Body of pancreas (tissue), 4 donors: Measurements from ENCODE around the gene NEXMIF. TPM values are rescaled to one million over a fixed set of nuclear protein-coding genes. Genes with fewer than 3 reads are reported as not detected.
"Not testable (repeated sequence)": the region's sequence is repeated elsewhere in the genome, so short reads cannot be mapped to it uniquely, and the experiment has no call there.

Experiments used
- ATAC-seq: fragments of 150-250 bp; one replicate; pipeline ENCODE4 v1.9.1; 2016
- DNase-seq, 4 donors: peaks; one replicate each; pipeline ENCODE4 v3.0.0-alpha.2; 2019
- H3K27ac ChIP-seq, 4 donors: fragments of 200-600 bp; sonication (generic); 1 replicate in 3 of 4; 2 replicates in 1 of 4; pipeline versions ENCODE4 v1.5.1 to v1.6.1; 2016 to 2019; ENCODE audit warnings: mild to moderate bottlenecking in 1 of 4, mixed read lengths in 1 of 4, moderate library complexity in 1 of 4
- H3K27me3 ChIP-seq, 2 donors: fragments of 200-600 bp; sonication (generic); one replicate each; pipeline ENCODE4 v1.6.0; 2016; ENCODE audit warnings: mild to moderate bottlenecking in 1 of 2
- H3K36me3 ChIP-seq, 2 donors: fragments of 200-600 bp; sonication (generic); replicated peaks in 1 of 2; 2 replicates each; pipeline ENCODE4 v1.5.1; 2016; ENCODE audit warnings: low read depth in 2 of 2; ENCODE audit not compliant: insufficient read depth in 1 of 2
- H3K4me1 ChIP-seq: fragments of 200-600 bp; sonication (generic); one replicate; pipeline ENCODE4 v1.6.0; 2016
- H3K4me3 ChIP-seq, 2 donors: fragments of 200-600 bp; sonication (generic); 1 replicate in 1 of 2; 2 replicates in 1 of 2; pipeline ENCODE4 v1.5.1; 2016 to 2019
- H3K9me3 ChIP-seq, 3 donors: fragments of 200-600 bp; sonication (generic); 1 replicate in 2 of 3; 2 replicates in 1 of 3; pipeline ENCODE4 v1.5.1; 2016
- CTCF ChIP-seq, 7 experiments: fragments of 450-650 bp in 4 of 7; fragments of 200-600 bp in 3 of 7; sonication (generic) in 3 of 7; IDR thresholded peaks; one replicate each; pipeline ENCODE4 v1.5.1; 2016 to 2019; ENCODE audit warnings: antibody characterized with exemption in 7 of 7
- POLR2A ChIP-seq, 3 donors: fragments of 450-650 bp; IDR thresholded peaks; one replicate each; pipeline ENCODE4 v1.6.1; 2016; ENCODE audit warnings: antibody characterized with exemption in 3 of 3, mild to moderate bottlenecking in 2 of 3
- WGBS, 2 donors: methylation state at CpG; one replicate each; pipeline ENCODE4 v1.1.5; 2017; 5-methylcytosine and 5-hydroxymethylcytosine counted together
- intact Hi-C: fragments of 100-400 bp; cut with DNase I; formaldehyde crosslinking; loops from one replicate; pipeline ENCODE4 v1.15.1; 2023
- total RNA-seq, 2 donors: library from RNA; depleted of rRNA; stranded (reverse); fragments of >200 nt; gene quantifications; one replicate each; pipeline ENCODE4 v1.1.0, GENCODE V29; 2016

NEXMIF gene
- total RNA-seq, 2 donors from 2014 or later = 2.3 to 2.9 TPM

GRCh38 chrX:74781507-74782034, 143.7 kb downstream of the NEXMIF start:
- TF ChIP-seq CTCF (IDR thresholded peaks at IDR 0.05) (no peak), POLR2A (IDR thresholded peaks at IDR 0.05) (no peak)
- intact Hi-C loops = no loop called here

GRCh38 chrX:74779175-74779574, 146.1 kb downstream of the NEXMIF start:
- Histone ChIP-seq H3K27me3 (no peaks in the 10 kb centered on the region), H3K9me3 (no peaks in the 10 kb centered on the region), H3K36me3 (no peaks in the 10 kb centered on the region), H3K4me1 (no peaks in the 10 kb centered on the region), H3K4me3 (no peak overlapping the region), H3K27ac (no peak overlapping the region)
- DNase-seq (no peak), ATAC-seq (no peak)
- TF ChIP-seq CTCF (IDR thresholded peaks at IDR 0.05) = no peak
- no peak for TF ChIP-seq POLR2A (IDR thresholded peaks at IDR 0.05)
- intact Hi-C loops = no loop called here
- WGBS, 2 donors = 80 to 83% methylated on average over 3 of the region's 3 CpGs

More at GRCh38 chrX:74781507-74782034, 143.7 kb downstream of the NEXMIF start:
- Histone ChIP-seq H3K9me3 (no peaks in the 10 kb centered on the region), H3K27ac (no peak overlapping the region), H3K36me3 (no peaks in the 10 kb centered on the region), H3K4me1 (no peaks in the 10 kb centered on the region), H3K4me3 (no peak overlapping the region), H3K27me3 (no peaks in the 10 kb centered on the region)
- ATAC-seq (no peak), DNase-seq (no peak)
- WGBS, 2 donors = 29 to 79% methylated on average over 1 of the region's 1 CpG

GRCh38 chrX:74774988-74775387, 150.3 kb downstream of the NEXMIF start:
- Histone ChIP-seq H3K4me1 (no peaks in the 10 kb centered on the region), H3K9me3 (no peaks in the 10 kb centered on the region), H3K36me3 (no peaks in the 10 kb centered on the region), H3K4me3 (no peak overlapping the region), H3K27me3 (no peaks in the 10 kb centered on the region), H3K27ac (no peak overlapping the region)
- DNase-seq (no peak), ATAC-seq (no peak)
- TF ChIP-seq POLR2A (IDR thresholded peaks at IDR 0.05) = no peak
- WGBS, 2 donors = 77 to 78% methylated on average over 1 of the region's 1 CpG
- intact Hi-C loops = no loop called here

- no peaks in the 10 kb centered on the region for H3K4me1 ChIP-seq
- no peak overlapping the region for H3K4me3 ChIP-seq
- no peak for ATAC-seq
- TF ChIP-seq CTCF (IDR thresholded peaks at IDR 0.05) = no peak
- no peak for TF ChIP-seq POLR2A (IDR thresholded peaks at IDR 0.05)
- H3K27me3 ChIP-seq = no peaks in the 10 kb centered on the region
- whole genome bisulfite sequencing, 2 donors = 92 to 100% methylated on average over 3 of the region's 3 CpGs
- DNase-seq = no peak
- intact Hi-C loops = no loop called here
- no peaks in the 10 kb centered on the region for H3K9me3 ChIP-seq
- H3K27ac ChIP-seq = no peak overlapping the region
- no peaks in the 10 kb centered on the region for H3K36me3 ChIP-seq
Measured at GRCh38 chrX:74736450-74736849, 188.8 kb downstream of the NEXMIF start.

DNA sequence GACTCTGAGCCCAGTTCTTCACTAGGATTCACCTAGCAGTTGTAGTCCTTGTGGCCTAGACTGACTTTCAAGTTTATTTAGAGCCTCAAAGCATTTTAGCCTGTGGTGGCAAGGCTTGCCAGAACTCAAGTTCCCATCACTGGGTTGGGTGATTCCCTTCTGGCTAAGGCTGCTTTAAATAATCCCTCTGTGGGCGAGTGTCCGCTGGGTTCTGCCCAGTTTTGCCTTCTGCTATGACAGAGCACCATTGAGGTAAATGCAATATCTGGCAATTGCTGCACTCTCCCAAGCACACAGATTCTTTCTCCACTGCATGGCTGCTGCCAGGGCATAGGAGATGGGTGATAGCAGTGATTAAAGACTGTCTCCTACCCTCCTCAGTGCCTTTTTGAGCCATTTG, 220.0 kb downstream of the NEXMIF start:
- Histone ChIP-seq H3K27me3 (no peaks in the 10 kb centered on the region), H3K4me3 (no peak overlapping the region), H3K9me3 (no peaks in the 10 kb centered on the region), H3K27ac (no peak overlapping the region), H3K4me1 (no peaks in the 10 kb centered on the region), H3K36me3 (no peaks in the 10 kb centered on the region)
- WGBS, 2 donors = 83% methylated on average over 2 of the region's 2 CpGs; no CpG with 5 or more reads in 1 of the 2 donors
- no peak for DNase-seq
- no peak for ATAC-seq
- intact Hi-C loops = no loop called here
- TF ChIP-seq CTCF (IDR thresholded peaks at IDR 0.05) (no peak), POLR2A (IDR thresholded peaks at IDR 0.05) (no peak)

DNA sequence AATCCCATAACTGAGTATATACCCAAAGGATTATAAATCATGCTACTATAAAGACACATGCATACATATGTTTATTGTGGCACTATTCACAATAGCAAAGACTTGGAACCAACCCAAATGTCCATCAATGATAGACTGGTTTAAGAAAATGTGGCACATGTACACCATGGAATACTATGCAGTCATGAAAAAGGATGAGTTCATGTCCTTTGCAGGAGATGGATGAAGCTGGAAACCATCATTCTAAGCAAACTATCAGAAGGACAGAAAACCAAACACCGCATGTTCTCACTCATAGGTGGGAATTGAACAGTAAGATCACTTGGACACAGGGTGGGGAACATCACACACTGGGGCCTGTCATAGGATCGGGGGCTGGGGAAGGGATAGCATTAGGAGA, 223.9 kb downstream of the NEXMIF start:
- H3K4me3 ChIP-seq, H3K36me3 ChIP-seq, H3K4me1 ChIP-seq, intact Hi-C loops, H3K27ac ChIP-seq, H3K27me3 ChIP-seq, H3K9me3 ChIP-seq, DNase-seq, ATAC-seq: not testable (repeated sequence)
- 71 to 96% methylated on average over 2 of the region's 2 CpGs for WGBS, 2 donors
